ENCODE measurements around the gene HCRTR1.

The HCRTR1 gene

GRCh38 chr1:31586376-31587327, 30.8 kb upstream of the HCRTR1 start:
- DNase-seq (ENCODE audit: low spot score): peak; percentile 70
- H3K27ac ChIP-seq: peak overlapping the region; percentile 95 to 99
- no peak for TF ChIP-seq CTCF (IDR thresholded peaks at IDR 0.05)
- peak overlapping the region; percentile 34 for H3K4me3 ChIP-seq

- peak; percentile 60 for DNase-seq (ENCODE audit: low spot score)
- H3K4me3 ChIP-seq: peak overlapping the region; percentile 63
- H3K27ac ChIP-seq: peak overlapping the region; percentile 95 to 99
Observed at GRCh38 chr1:31587328-31587699, 30.2 kb upstream of the HCRTR1 start.

GRCh38 chr1:31587720-31588423, 29.6 kb upstream of the HCRTR1 start:
- Histone ChIP-seq H3K27ac (peak overlapping the region; percentile 95 to 99), H3K4me3 (peak overlapping the region; percentile 63)
- TF ChIP-seq CTCF (IDR thresholded peaks at IDR 0.05): peak; percentile 44
- peak; percentile 93 for DNase-seq (ENCODE audit: low spot score)

GRCh38 chr1:31588751-31589515, 28.6 kb upstream of the HCRTR1 start:
- TF ChIP-seq CTCF (IDR thresholded peaks at IDR 0.05): no peak
- DNase-seq (ENCODE audit: low spot score): peak; percentile 85
- H3K4me3 ChIP-seq: peak overlapping the region; percentile 63
- H3K27ac ChIP-seq: peak overlapping the region; percentile 95 to 99

GRCh38 chr1:31591425-31592093, 25.9 kb upstream of the HCRTR1 start:
- H3K27ac ChIP-seq: peak overlapping the region; percentile 63 to 93
- no peak for TF ChIP-seq CTCF (IDR thresholded peaks at IDR 0.05)
- no peak overlapping the region for H3K4me3 ChIP-seq
- DNase-seq (ENCODE audit: low spot score): peak; percentile 87

GRCh38 chr1:31592132-31592531, 25.4 kb upstream of the HCRTR1 start:
- Histone ChIP-seq H3K4me3 (no peak overlapping the region), H3K27ac (peak overlapping the region; percentile 63 to 93)
- DNase-seq (ENCODE audit: low spot score): no peak
- TF ChIP-seq CTCF (IDR thresholded peaks at IDR 0.05): no peak

All from coronary artery (tissue), 2 donors.